HG02642 (cell line): ENCODE data around the gene CTNNA3.

Experiments
- ATAC-seq: cut with Tn5 transposase; IDR thresholded peaks from one replicate; pipeline ENCODE4 v1.9.1; 2021; ENCODE audit warnings: mild to moderate bottlenecking; ENCODE audit not compliant: unreplicated experiment, poor library complexity

CTNNA3 gene

GRCh38 chr10:66144016-66144415 is 1552.0 kb downstream of the CTNNA3 start:
- no peak for ATAC-seq

GRCh38 chr10:66102756-66103155 is 1593.2 kb downstream of the CTNNA3 start:
- ATAC-seq, result no peak

GRCh38 chr10:66098595-66099480 is 1597.2 kb downstream of the CTNNA3 start:
- no peak for ATAC-seq

- no peak for ATAC-seq
These were observed 1600.4 kb downstream of the CTNNA3 start for GRCh38 chr10:66095610-66096009.

- no peak for ATAC-seq
These were observed 1610.1 kb downstream of the CTNNA3 start for GRCh38 chr10:66085906-66086305.

- ATAC-seq, result no peak
These were observed 1624.1 kb downstream of the CTNNA3 start for GRCh38 chr10:66071907-66072306.

GRCh38 chr10:66058594-66058993 is 1637.4 kb downstream of the CTNNA3 start:
- no peak for ATAC-seq

GRCh38 chr10:66049335-66049734 is 1646.7 kb downstream of the CTNNA3 start:
- no peak for ATAC-seq

GRCh38 chr10:66045859-66046258 is 1650.1 kb downstream of the CTNNA3 start:
- no peak for ATAC-seq

- ATAC-seq, result no peak
These were observed 1654.2 kb downstream of the CTNNA3 start for GRCh38 chr10:66041771-66042170.

GRCh38 chr10:66038623-66039022 is 1657.4 kb downstream of the CTNNA3 start:
- no peak for ATAC-seq

- no peak for ATAC-seq
These were observed 1669.7 kb downstream of the CTNNA3 start for GRCh38 chr10:66026321-66026720.

GRCh38 chr10:66025186-66025585 is 1670.8 kb downstream of the CTNNA3 start:
- no peak for ATAC-seq

GRCh38 chr10:66021423-66021822 is 1674.6 kb downstream of the CTNNA3 start:
- ATAC-seq, result no peak

GRCh38 chr10:66008221-66008620 is 1687.8 kb downstream of the CTNNA3 start:
- ATAC-seq, result no peak

- ATAC-seq, result no peak
These were observed 1689.6 kb downstream of the CTNNA3 start for GRCh38 chr10:66006411-66006810.

- no peak for ATAC-seq
These were observed 1702.5 kb downstream of the CTNNA3 start for GRCh38 chr10:65993451-65993850.

- ATAC-seq, result no peak
These were observed 1727.1 kb downstream of the CTNNA3 start for GRCh38 chr10:65968871-65969270.

- no peak for ATAC-seq
These were observed 1727.6 kb downstream of the CTNNA3 start for GRCh38 chr10:65968437-65968836.

- no peak for ATAC-seq
These were observed 1731.8 kb downstream of the CTNNA3 start for GRCh38 chr10:65964205-65964604.

- ATAC-seq, result no peak
These were observed 1743.9 kb downstream of the CTNNA3 start for GRCh38 chr10:65952086-65952485.

- no peak for ATAC-seq
These were observed 1745.9 kb downstream of the CTNNA3 start for GRCh38 chr10:65950075-65950474.
